Caki2 (cell line): ENCODE data around the gene ATP8B2. TPM values are rescaled to one million over a fixed set of nuclear protein-coding genes. Genes with fewer than 3 reads are reported as not detected.
"Not testable (repeated sequence)": the region's sequence is repeated elsewhere in the genome, so short reads cannot be mapped to it uniquely, and the experiment has no call there.

ENCODE experiments used
- DNase-seq: peaks from one replicate; pipeline ENCODE4 v3.0.0-alpha.2; 2015; ENCODE audit warnings: low read depth
- in situ Hi-C: cut with HindIII; loops from 2 replicates; pipeline ENCODE4 v1.10.0; 2016; ENCODE audit warnings: low sequenced_read_pairs, low pct_unique_long_range_greater_than_20kb, mixed read lengths
- total RNA-seq: library from RNA; depleted of rRNA; stranded (reverse); fragments of >200 nt; shearing (Covaris generic); gene quantifications from 2 replicates; pipeline ENCODE4 v1.2.3, GENCODE V29; 2014; ENCODE audit warnings: low replicate concordance

ATP8B2 gene
- total RNA-seq, 1 experiment from 2014 or later, result 41.2 TPM

GRCh38 chr1:154337253-154337894 lies 12.0 kb downstream of the ATP8B2 start:
- in situ Hi-C loops, result no loop called here
- no peak for DNase-seq

- DNase-seq, result no peak
- in situ Hi-C loops, result no loop called here
Observed at GRCh38 chr1:154338875-154339274, 13.6 kb downstream of the ATP8B2 start.

- DNase-seq, result not testable (repeated sequence)
Observed at GRCh38 chr1:154341366-154341765, 16.0 kb downstream of the ATP8B2 start.

GRCh38 chr1:154342132-154342531 lies 16.8 kb downstream of the ATP8B2 start:
- in situ Hi-C loops, result no loop called here
- DNase-seq, result no peak

More at GRCh38 chr1:154341366-154341765, 16.0 kb downstream of the ATP8B2 start:
- in situ Hi-C loops, result not testable (repeated sequence)

GRCh38 chr1:154342836-154343472 lies 17.6 kb downstream of the ATP8B2 start:
- in situ Hi-C loops, result no loop called here

GRCh38 chr1:154344977-154345837 lies 19.9 kb downstream of the ATP8B2 start:
- DNase-seq, result no peak
- in situ Hi-C loops, result no loop called here

More at GRCh38 chr1:154342836-154343472, 17.6 kb downstream of the ATP8B2 start:
- no peak for DNase-seq

- in situ Hi-C loops, result no loop called here
- DNase-seq, result no peak
Observed at GRCh38 chr1:154346276-154346917, 21.1 kb downstream of the ATP8B2 start.

GRCh38 chr1:154347961-154348360 lies 22.6 kb downstream of the ATP8B2 start:
- in situ Hi-C loops, result no loop called here
- DNase-seq, result no peak

GRCh38 chr1:154348429-154349076 lies 23.2 kb downstream of the ATP8B2 start:
- DNase-seq, result no peak
- in situ Hi-C loops, result no loop called here

- in situ Hi-C loops, result no loop called here
- no peak for DNase-seq
Observed at GRCh38 chr1:154349121-154349520, 23.8 kb downstream of the ATP8B2 start.

GRCh38 chr1:154350383-154350782 lies 25.1 kb downstream of the ATP8B2 start:
- in situ Hi-C loops, result no loop called here
- no peak for DNase-seq

GRCh38 chr1:154351363-154352068 lies 26.2 kb downstream of the ATP8B2 start:
- no peak for DNase-seq
- in situ Hi-C loops, result no loop called here

- DNase-seq, result no peak
- in situ Hi-C loops, result no loop called here
Observed at GRCh38 chr1:154352245-154352580, 26.9 kb downstream of the ATP8B2 start.

GRCh38 chr1:154352581-154353459 lies 27.5 kb downstream of the ATP8B2 start:
- DNase-seq, result no peak

GRCh38 chr1:154353460-154353904 lies 28.2 kb downstream of the ATP8B2 start:
- in situ Hi-C loops, result no loop called here
- DNase-seq, result peak; percentile 26

More at GRCh38 chr1:154352581-154353459, 27.5 kb downstream of the ATP8B2 start:
- in situ Hi-C loops, result no loop called here

GRCh38 chr1:154353966-154354365 lies 28.6 kb downstream of the ATP8B2 start:
- in situ Hi-C loops, result no loop called here
- no peak for DNase-seq

GRCh38 chr1:154358519-154358918 lies 33.2 kb downstream of the ATP8B2 start:
- DNase-seq, result no peak
- in situ Hi-C loops, result no loop called here
